IPS DF 6.9 (cell line): ENCODE results near the gene CLEC4D.
"Not testable (repeated sequence)": the region's sequence is repeated elsewhere in the genome, so short reads cannot be mapped to it uniquely, and the experiment has no call there.

Source experiments
- DNase-seq: peaks from one replicate; pipeline ENCODE4 v3.0.0-alpha.2; 2013; ENCODE audit warnings: low read depth, low spot score
- H3K27ac ChIP-seq: one replicate; pipeline ENCODE4 v1.5.1; 2013; ENCODE audit warnings: low read length, control low read depth
- H3K27me3 ChIP-seq: 2 replicates; pipeline ENCODE4 v1.6.1; 2013; ENCODE audit warnings: mild to moderate bottlenecking, low read length; ENCODE audit not compliant: control insufficient read depth, insufficient read depth
- H3K36me3 ChIP-seq: 2 replicates; pipeline ENCODE4 v1.6.1; 2013; ENCODE audit warnings: low read length; ENCODE audit not compliant: control insufficient read depth, insufficient read depth
- H3K4me1 ChIP-seq: 2 replicates; pipeline ENCODE4 v1.6.1; 2013; ENCODE audit warnings: low read length; ENCODE audit not compliant: control insufficient read depth, insufficient read depth
- H3K4me3 ChIP-seq: 2 replicates; pipeline ENCODE4 v1.5.1; 2013; ENCODE audit warnings: mild to moderate bottlenecking, low read length
- H3K9me3 ChIP-seq: 2 replicates; pipeline ENCODE4 v1.6.1; 2013; ENCODE audit warnings: low read length, inconsistent platforms; ENCODE audit not compliant: control insufficient read depth, insufficient read depth
- WGBS: extraction: QIAGEN DNeasy Blood & Tissue Kit; methylation state at CpG from one replicate; pipeline ENCODE4 v1.1.7; 2013; ENCODE audit warnings: mixed read lengths, missing lambda C conversion rate; ENCODE audit not compliant: insufficient read length, insufficient coverage; 5-methylcytosine and 5-hydroxymethylcytosine counted together

The CLEC4D gene

DNA sequence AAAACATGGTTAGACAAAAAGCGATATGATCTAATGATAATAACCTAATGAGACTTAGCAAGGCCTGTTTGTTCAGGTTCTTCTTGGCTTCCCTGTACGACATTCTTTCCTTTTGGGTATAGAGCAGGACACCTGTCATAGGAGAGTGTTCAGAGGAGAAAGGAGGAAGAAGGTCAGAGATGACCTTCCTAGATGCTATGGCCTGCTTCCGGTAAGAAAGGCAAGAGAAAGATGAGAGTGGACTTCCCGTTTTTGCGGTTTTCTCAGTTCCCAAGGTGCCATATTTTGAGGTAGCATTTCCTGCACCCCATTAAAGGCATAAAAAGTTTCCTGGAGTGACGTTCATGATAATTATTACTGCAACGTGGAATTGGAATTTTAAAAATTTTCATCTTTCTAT lies 18.7 kb downstream of the CLEC4D start:
- no peaks in the 10 kb centered on the region for H3K9me3 ChIP-seq
- WGBS: no CpG with 5 or more reads among the region's 7 CpGs
- peaks cover 3% of the 10 kb centered on the region; the same call in 1 of the 2 replicates for H3K4me1 ChIP-seq
- DNase-seq: no peak
- no peaks in the 10 kb centered on the region for H3K27me3 ChIP-seq
- H3K4me3 ChIP-seq: no peak overlapping the region
- no peaks in the 10 kb centered on the region for H3K36me3 ChIP-seq
- H3K27ac ChIP-seq: no peak overlapping the region

DNA sequence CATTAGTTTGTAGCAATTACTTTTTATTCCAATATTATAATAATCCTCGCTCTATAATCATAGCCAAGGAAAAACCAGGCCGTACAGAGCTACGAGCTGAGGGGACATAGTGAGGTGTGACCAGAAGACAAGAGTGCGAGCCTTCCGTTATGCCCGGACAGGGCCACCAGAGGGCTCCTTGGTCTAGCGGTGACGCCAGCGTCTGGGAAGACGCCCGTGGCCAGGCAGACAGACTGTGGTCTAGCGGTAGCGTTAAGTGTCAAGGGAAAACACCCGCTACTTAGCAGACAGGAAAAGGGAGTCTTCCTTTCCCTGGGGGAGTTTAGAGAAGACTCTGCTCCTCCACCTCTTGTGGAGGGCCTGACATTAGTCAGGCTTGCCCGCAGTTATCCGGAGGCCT lies 24.5 kb downstream of the CLEC4D start:
- H3K27me3 ChIP-seq, H3K4me3 ChIP-seq, H3K9me3 ChIP-seq, H3K36me3 ChIP-seq, H3K4me1 ChIP-seq, H3K27ac ChIP-seq, DNase-seq: not testable (repeated sequence)
- WGBS: no CpG with 5 or more reads among the region's 16 CpGs

DNA sequence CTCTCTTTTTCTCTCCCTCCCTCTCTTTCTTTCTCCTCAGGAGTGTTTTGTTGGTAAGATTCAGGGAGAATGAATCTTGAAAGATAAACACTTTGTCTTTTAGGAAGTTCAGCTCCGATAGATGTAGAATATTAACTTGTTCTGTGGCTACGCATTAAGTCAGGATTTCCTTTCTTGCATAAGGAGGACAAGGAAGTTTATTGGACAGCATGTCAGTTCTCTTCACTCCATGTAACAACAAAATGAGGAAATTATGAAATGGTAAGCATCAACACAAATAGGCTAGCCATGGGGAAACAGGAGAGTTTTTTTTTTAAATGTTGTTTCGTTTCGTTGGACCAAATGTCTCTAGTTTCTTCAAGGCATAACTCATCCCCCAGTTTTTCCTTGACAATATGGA lies 27.5 kb downstream of the CLEC4D start, which contains the start of gene CLEC4E:
Gene CLEC4E (minus strand): TSS at position 75 of the 400 bp plus-strand sequence. CDS start 108 bp downstream, outside the sequence.
- no CpG with 5 or more reads among the region's 4 CpGs for WGBS
- H3K27ac ChIP-seq, H3K36me3 ChIP-seq, H3K27me3 ChIP-seq, DNase-seq, H3K9me3 ChIP-seq, H3K4me1 ChIP-seq, H3K4me3 ChIP-seq: not testable (repeated sequence)

DNA sequence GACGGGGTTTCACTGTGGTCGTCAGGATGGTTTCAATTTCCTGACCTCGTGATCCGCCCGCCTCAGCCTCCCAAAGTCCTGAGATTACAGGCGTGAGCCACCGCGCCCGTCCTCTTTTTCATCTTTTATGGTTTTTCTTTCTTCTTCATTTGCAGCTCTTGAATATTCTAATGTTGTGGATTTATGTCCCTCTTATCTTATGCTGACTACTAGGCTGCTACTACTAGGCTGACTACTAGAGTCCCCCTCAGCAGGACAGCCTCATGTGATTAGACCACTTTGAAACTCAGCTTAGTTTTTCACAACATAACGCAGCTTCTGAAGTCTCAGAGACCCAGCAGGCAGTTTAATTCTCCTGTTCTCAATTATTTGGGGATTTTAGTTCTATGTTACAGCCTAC lies 28.3 kb downstream of the CLEC4D start:
- no CpG with 5 or more reads among the region's 10 CpGs for WGBS
- H3K27me3 ChIP-seq: no peaks in the 10 kb centered on the region
- no peaks in the 10 kb centered on the region for H3K9me3 ChIP-seq
- H3K4me1 ChIP-seq: no peaks in the 10 kb centered on the region
- DNase-seq: no peak
- no peak overlapping the region for H3K27ac ChIP-seq
- no peak overlapping the region for H3K4me3 ChIP-seq
- no peaks in the 10 kb centered on the region for H3K36me3 ChIP-seq

DNA sequence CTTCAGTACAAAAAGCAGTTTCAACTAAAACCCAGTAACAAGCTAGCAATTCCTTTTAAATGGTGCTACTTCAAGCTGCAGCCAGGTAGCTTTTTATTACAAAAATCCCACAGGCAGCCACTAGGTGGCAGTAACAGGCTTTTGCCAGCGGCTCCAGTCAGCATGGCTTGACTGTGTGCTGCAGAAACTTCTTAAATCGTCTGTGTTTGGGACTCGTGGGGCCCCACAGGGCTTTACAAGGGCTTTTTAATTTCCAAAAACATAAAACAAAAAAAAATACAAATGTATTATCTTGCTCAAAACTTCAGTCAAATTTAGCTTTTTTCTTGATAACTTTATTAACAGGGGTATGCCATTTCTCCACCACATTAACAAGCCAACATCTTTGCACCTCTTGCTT lies 31.0 kb downstream of the CLEC4D start:
- WGBS: no CpG with 5 or more reads among the region's 3 CpGs
- no peaks in the 10 kb centered on the region for H3K27me3 ChIP-seq
- no peak overlapping the region for H3K4me3 ChIP-seq
- no peaks in the 10 kb centered on the region for H3K4me1 ChIP-seq
- H3K9me3 ChIP-seq: no peaks in the 10 kb centered on the region
- no peaks in the 10 kb centered on the region for H3K36me3 ChIP-seq
- H3K27ac ChIP-seq: no peak overlapping the region
- peak; percentile 48 for DNase-seq

DNA sequence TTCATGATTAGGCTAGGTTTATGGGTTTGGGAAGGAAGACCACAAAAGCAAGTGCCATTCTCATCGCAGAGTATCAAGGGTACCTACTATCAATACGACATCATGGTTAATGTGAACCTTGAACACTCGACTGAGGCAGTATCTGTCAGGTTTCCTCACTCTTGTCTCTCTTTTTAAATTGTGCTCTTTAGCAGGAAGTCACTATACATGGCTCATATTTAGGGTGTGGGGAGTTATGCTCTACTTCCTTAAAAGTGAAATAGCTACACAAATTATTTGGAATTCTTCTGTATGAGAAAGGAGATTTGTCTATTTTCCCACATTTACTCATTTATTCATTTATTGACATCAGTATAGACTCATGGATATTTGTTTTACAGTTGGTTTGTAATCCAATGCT lies 33.3 kb downstream of the CLEC4D start:
- WGBS: no CpG with 5 or more reads among the region's 3 CpGs
- Histone ChIP-seq H3K4me1 (no peaks in the 10 kb centered on the region), H3K4me3 (no peak overlapping the region)

DNA sequence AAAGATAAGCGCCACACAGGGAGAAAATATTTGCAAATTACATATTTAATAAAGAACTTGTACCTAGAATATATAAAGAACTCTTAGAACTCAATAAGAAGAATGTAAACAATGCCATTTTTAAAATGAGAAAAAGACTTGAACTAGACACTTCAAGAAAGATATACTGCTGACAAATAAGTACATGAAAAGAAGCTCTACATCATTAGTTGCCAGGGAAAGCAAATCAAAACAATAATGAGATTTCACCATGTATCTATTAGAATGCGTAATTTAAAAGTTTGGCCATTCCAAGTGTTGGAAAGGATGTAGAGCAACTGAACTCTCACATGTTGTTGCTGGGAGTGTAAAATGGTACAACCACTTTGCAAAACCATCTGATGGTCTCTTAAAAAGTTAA lies 34.3 kb downstream of the CLEC4D start:
- no peak overlapping the region for H3K4me3 ChIP-seq
- H3K9me3 ChIP-seq: no peaks in the 10 kb centered on the region
- H3K36me3 ChIP-seq: no peaks in the 10 kb centered on the region
- DNase-seq: no peak
- H3K27ac ChIP-seq: no peak overlapping the region
- H3K4me1 ChIP-seq: no peaks in the 10 kb centered on the region
- no CpG with 5 or more reads among the region's 2 CpGs for WGBS
- no peaks in the 10 kb centered on the region for H3K27me3 ChIP-seq

More for the DNA sequence above, 33.3 kb downstream of the CLEC4D start:
- H3K27ac ChIP-seq: no peak overlapping the region
- no peak for DNase-seq
- no peaks in the 10 kb centered on the region for H3K9me3 ChIP-seq
- H3K27me3 ChIP-seq: no peaks in the 10 kb centered on the region
- no peaks in the 10 kb centered on the region for H3K36me3 ChIP-seq

DNA sequence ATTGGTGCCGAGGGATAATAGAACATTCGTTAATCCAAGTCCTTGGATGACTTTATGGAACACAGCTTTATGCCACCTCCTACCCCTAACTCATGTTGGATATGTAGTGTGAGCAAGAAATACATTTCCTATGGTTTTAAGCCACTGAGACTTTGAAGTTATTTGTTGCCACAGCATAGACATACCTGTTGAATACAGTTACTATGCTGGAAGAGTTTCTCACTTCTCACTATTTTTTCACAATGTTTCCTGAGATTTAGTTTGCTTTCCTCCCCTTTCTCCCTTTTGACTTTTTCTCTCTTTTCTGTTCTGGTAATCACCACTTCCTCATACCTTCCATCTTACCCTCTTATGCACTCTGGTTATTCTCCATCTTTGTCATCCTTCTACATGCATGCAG lies 34.9 kb downstream of the CLEC4D start:
- no peaks in the 10 kb centered on the region for H3K4me1 ChIP-seq
- no peaks in the 10 kb centered on the region for H3K36me3 ChIP-seq
- no peak overlapping the region for H3K4me3 ChIP-seq
- DNase-seq: no peak
- H3K9me3 ChIP-seq: no peaks in the 10 kb centered on the region
- no peak overlapping the region for H3K27ac ChIP-seq
- H3K27me3 ChIP-seq: no peaks in the 10 kb centered on the region
- WGBS: no CpG with 5 or more reads among the region's 2 CpGs

DNA sequence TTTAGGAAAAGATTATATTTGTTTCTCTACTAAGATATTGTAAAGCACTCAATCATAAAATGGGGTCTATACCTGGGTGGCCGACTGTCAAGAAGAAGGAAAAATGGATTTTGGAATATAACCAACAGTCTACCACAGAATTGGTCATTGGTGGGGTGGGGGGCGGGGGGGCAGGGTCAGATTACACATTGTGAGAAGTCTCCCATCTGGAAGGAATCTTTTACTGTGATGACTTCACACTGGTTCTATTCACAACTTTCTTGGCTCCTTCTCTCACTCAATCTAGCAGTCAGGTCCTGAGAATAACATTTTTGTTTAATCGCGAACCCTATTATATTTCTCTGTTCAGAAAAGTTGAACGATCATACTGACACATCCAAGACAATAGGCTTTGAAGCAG lies 36.1 kb downstream of the CLEC4D start:
- Histone ChIP-seq H3K4me3 (no peak overlapping the region), H3K9me3 (no peaks in the 10 kb centered on the region), H3K36me3 (no peaks in the 10 kb centered on the region), H3K27me3 (no peaks in the 10 kb centered on the region), H3K27ac (no peak overlapping the region), H3K4me1 (no peaks in the 10 kb centered on the region)
- no peak for DNase-seq
- WGBS: no CpG with 5 or more reads among the region's 5 CpGs

DNA sequence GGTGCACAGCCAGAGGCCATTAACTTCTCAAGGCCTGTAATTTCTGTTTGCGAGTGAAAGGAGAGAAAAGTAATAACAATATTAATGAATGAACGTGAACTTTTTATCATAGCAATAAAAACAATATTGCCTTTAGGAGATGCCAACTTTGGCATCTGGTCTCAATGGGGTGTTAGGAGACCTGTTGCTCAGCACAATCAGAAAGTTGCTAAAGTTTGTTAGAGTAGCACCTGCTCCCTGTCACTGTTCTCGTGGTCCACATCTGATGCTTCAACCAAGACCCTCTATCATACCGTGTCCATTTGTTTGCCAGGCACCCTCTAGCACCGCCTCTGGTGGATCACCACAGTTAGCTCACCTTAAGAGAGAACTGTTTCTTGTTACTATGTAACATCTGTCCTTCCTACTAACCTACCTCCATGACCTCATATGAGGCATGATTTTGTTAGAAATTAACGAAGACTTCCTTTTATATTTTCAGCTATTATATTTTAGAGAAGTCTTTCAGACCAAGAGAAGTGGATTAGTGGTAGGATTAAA lies 39.9 kb downstream of the CLEC4D start:
- no peaks in the 10 kb centered on the region for H3K36me3 ChIP-seq
- H3K4me1 ChIP-seq: no peaks in the 10 kb centered on the region
- no peaks in the 10 kb centered on the region for H3K9me3 ChIP-seq
- H3K27ac ChIP-seq: no peak overlapping the region
- H3K4me3 ChIP-seq: no peak overlapping the region
- no peak for DNase-seq
- no CpG with 5 or more reads among the region's 6 CpGs for WGBS
- H3K27me3 ChIP-seq: no peaks in the 10 kb centered on the region

DNA sequence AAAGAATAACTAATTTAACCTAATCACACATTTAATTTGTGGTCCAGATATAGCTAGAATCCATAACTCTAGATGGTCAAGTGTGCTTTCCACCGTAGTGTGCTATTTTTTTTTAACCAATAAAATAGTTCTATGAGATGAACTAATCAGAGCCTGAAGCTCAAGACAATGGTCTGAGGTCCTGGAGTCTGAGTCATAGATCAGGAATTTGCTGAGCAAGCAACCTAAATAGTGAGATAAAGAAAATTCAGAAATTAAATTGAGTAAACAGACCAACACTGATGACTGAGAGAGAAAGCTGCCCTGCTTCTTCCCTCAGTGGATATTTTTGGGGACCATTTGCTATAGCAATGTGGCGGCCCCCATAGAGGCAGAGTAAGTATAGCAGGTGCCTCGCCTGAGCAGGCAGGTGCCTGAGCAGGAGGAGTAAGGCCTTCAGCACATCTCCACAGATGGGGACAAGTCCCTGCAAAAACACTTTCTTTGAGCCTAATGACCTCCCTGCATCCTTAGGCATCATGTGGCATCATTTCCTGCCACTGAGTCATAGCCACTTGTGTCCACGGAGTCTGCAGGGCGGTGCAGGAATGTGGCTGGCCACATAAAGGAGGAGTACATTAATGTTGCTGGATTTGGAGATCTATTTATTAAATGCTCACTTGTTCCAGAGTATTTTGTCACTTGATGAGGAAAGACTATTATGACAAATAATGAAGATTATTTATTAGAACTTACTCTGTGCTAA lies 41.3 kb downstream of the CLEC4D start:
- no peak overlapping the region for H3K4me3 ChIP-seq
- H3K27ac ChIP-seq: no peak overlapping the region
- H3K27me3 ChIP-seq: no peaks in the 10 kb centered on the region
- DNase-seq: no peak
- H3K4me1 ChIP-seq: no peaks in the 10 kb centered on the region
- H3K9me3 ChIP-seq: no peaks in the 10 kb centered on the region
- H3K36me3 ChIP-seq: no peaks in the 10 kb centered on the region
- no CpG with 5 or more reads among the region's 5 CpGs for WGBS
